Left renal pelvis (tissue), 4 donors: ENCODE measurements around the gene FAM204A. TPM values are rescaled to one million over a fixed set of nuclear protein-coding genes. Genes with fewer than 3 reads are reported as not detected.

Experiments
- DNase-seq, 4 donors: peaks; one replicate each; pipeline ENCODE4 v3.0.0-alpha.2; 2013; ENCODE audit warnings: low read depth in 4 of 4, low spot score in 3 of 4
- polyA plus RNA-seq, 4 donors: library from polyadenylated mRNA; unstranded; fragments of 120-200 nt; gene quantifications; one replicate each; pipeline ENCODE4 v1.2.1, GENCODE V29; 2013; ENCODE audit not compliant: insufficient read length in 4 of 4

The FAM204A gene
- polyA plus RNA-seq, 4 donors, result 63.8 to 84.1 (median 79.8) TPM

- no peak for DNase-seq
Observed at GRCh38 chr10:118254654-118255053, 87.5 kb downstream of the FAM204A start.

DNA sequence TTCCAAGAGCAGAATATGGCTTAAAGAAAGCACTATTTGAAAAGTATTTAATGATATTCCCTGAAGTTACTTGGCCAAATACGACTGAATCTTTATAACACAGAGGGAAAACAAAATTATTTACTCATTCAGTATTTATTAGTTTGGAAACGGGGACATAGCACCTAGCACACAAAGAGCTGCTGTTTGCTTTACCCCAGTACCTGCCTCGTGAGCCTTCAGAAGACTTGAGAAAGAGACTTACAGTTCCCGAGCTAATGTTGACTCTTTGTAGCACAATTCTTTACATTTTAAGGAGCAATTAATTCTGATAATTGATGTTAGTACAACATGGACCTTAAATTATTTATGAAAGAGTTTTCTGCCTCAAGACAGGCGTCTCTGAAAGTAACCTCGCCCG lies 88.7 kb downstream of the FAM204A start:
- no peak for DNase-seq

DNA sequence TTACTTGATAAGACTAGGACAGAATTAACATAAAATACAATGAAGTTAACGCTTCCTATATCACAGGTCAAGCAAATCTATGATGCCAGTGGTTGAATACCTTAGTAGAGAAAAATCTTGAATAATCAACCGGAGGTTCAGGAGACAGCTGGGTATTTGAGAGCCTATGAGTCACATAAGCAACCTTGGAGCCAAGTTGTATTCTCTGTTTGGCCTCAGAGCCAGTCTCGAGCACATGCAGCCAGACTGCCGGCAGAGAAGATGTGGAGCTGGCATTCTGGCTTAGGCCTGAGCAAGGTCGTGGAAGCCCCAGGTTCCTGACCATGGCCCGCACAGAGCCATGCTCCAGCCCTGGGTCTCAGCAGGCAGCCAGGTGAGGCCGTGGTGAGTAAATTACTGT lies 90.3 kb downstream of the FAM204A start:
- DNase-seq, result no peak

DNA sequence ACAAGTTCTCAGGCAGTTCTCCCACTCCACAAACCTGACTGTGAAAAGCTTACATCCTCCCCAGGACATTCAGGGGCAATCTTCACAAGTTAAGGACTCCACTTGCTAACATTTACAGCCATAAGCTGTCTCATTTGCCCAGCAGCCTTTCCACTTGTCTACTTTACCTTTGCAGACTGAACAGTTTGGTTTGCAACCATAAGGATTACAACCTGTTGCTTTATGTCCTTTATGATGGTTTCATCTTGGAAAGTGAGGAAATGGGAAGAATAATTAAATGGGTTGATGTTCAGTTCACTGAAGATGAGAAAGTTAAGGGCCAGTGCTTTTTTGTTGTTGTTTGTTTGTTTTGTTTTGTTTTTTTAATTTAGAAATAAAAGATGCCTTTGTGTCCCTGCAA lies 92.4 kb downstream of the FAM204A start:
- DNase-seq, result no peak
